Measurements from ENCODE around the gene LENG1. TPM values are rescaled to one million over a fixed set of nuclear protein-coding genes. Genes with fewer than 3 reads are reported as not detected.

LENG1 gene
- total and polyA plus RNA-seq, 2 donors (not counting 3 experiments of a cell fraction or from before 2014, with no cell fraction given): 3.0 to 5.0 TPM

GRCh38 chr19:54165222-54165621, 5.7 kb upstream of the LENG1 start:
- H3K27me3 ChIP-seq (ENCODE audit: control insufficient read depth in 2 of 2, insufficient read depth in 2 of 2, low read length in 2 of 2): peaks cover 0 to 8% of the 10 kb centered on the region in 2 experiments
- BruUV-seq (replicated peaks): no TSS peak
- intact Hi-C loops (cut with micrococcal nuclease): no loop called here
- H3K4me2 ChIP-seq (ENCODE audit: insufficient read depth, low read length): no peak overlapping the region
- no peak for TF ChIP-seq MAX (IDR thresholded peaks at IDR 0.05; ENCODE audit: insufficient read depth, insufficient read length)
- TF ChIP-seq EZH2 (IDR thresholded peaks at IDR 0.05; ENCODE audit: borderline replicate concordance, low read depth, low read length, severe bottlenecking): no peak
- no peak for TF ChIP-seq POLR2A (IDR thresholded peaks at IDR 0.05; ENCODE audit: low read depth, low read length)
- no peak for TF ChIP-seq FOS (IDR thresholded peaks at IDR 0.05; ENCODE audit: borderline replicate concordance, insufficient read depth, low read length)
- TF ChIP-seq GATA2 (IDR thresholded peaks at IDR 0.05; ENCODE audit: insufficient read depth, insufficient read length, low read depth, low read length): no peak
- no peak for TF ChIP-seq JUN (IDR thresholded peaks at IDR 0.05; ENCODE audit: borderline replicate concordance, insufficient read depth, insufficient read length, low read depth)
- no peak for TF ChIP-seq POLR2AphosphoS5 (IDR thresholded peaks at IDR 0.05; ENCODE audit: insufficient read depth, low read depth, low read length)
- no peak for TF ChIP-seq CTCF (IDR thresholded peaks at IDR 0.05; ENCODE audit: extremely low read depth in 1 of 2, insufficient read depth in 1 of 2, low read depth in 1 of 2, low read length in 2 of 2)
- TF ChIP-seq MYC (IDR thresholded peaks at IDR 0.05; ENCODE audit: low read depth, low read length): no peak
- H3K36me3 ChIP-seq (ENCODE audit: control insufficient read depth in 2 of 2, extremely low read depth in 1 of 2, insufficient read depth in 2 of 2, low read length in 2 of 2): no peaks in the 10 kb centered on the region
- ChIA-PET CTCF (interaction anchor here (0.7 to 0.9 kb wide), 2 partner anchors 28 to 101 kb away, joined by 3 read pairs; no protein-coding TSS in a partner anchor), POLR2A (no interaction called here)
- H3K4me3 ChIP-seq (replicated peaks in 1 of 3; ENCODE audit: insufficient read depth in 1 of 3, low read depth in 1 of 3, low read length in 3 of 3): no peak overlapping the region
- dilution Hi-C loops (cut with MboI; ENCODE audit: extremely low pct_ligation_motif_present, low sequenced_read_pairs): no loop called here
- H3K9me1 ChIP-seq (replicated peaks; ENCODE audit: control insufficient read depth, extremely low read depth, insufficient read depth, low read length): no peaks in the 10 kb centered on the region
- no peaks in the 10 kb centered on the region for H3K79me2 ChIP-seq (ENCODE audit: control insufficient read depth, insufficient read depth, low read length)
- DNase-seq (ENCODE audit: low read depth, low spot score) (no peak), FAIRE-seq (no peak)
- H4K20me1 ChIP-seq (replicated peaks; ENCODE audit: control insufficient read depth, extremely low read depth, insufficient read depth, low read length): no peaks in the 10 kb centered on the region
- no peak overlapping the region for H3K27ac ChIP-seq (ENCODE audit: insufficient read depth, low read depth, low read length)
- H3K9ac ChIP-seq (replicated peaks; ENCODE audit: extremely low read depth, insufficient read depth, low read length): no peak overlapping the region
- no peak overlapping the region for H2AFZ ChIP-seq (ENCODE audit: low read depth, low read length)
- peaks cover 8% of the 10 kb centered on the region for H3K4me1 ChIP-seq (ENCODE audit: control insufficient read depth, extremely low read depth, insufficient read depth, low read length)
- H3K9me3 ChIP-seq (replicated peaks; ENCODE audit: control insufficient read depth, insufficient read depth, low read length): no peaks in the 10 kb centered on the region
